ENCODE results near the gene RGS18.
"Not testable (repeated sequence)": the region's sequence is repeated elsewhere in the genome, so short reads cannot be mapped to it uniquely, and the experiment has no call there.

RGS18 gene

DNA sequence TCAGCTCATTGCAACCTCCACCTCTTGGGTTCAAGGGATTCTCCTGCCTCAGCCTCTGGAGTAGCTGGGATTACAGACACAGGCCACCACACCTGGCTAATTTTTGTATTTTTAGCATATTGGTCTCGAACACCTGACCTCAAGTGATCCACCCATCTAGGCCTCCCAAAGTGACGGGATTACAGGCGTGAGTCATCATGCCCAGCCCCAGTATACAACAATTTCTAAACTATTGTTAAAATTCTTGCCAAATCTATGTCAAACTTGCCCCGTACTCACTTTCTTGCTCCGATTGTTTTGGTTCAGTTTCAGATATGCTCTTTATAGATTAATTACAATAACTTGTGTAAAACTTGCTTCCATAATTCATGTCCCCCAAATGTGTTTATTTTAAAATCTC is 4.1 kb downstream of the RGS18 start:
- no peak for DNase-seq (ENCODE audit: low read depth, low spot score)
- H3K27ac ChIP-seq: no peak overlapping the region

DNA sequence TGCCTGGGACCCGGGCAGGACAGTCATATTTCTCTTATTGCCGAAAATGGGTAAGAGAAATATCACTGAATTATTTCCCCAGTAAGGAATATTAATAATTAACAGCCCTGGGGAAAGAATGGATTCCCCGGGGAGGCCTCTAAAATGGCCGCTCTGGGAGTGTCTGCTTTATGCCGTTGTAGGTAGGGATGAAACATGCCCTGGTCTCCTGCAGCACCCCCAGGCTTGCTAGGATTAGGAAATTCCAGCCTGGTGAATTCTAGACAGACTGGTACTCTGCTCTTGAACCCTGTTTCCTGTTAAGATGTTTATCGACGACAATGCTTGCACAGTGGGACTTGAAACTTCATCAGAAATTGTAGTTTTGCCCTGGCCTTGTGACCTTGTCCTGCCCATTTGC is 6.7 kb downstream of the RGS18 start:
- not testable (repeated sequence) for DNase-seq (ENCODE audit: low read depth, low spot score); H3K27ac ChIP-seq

DNA sequence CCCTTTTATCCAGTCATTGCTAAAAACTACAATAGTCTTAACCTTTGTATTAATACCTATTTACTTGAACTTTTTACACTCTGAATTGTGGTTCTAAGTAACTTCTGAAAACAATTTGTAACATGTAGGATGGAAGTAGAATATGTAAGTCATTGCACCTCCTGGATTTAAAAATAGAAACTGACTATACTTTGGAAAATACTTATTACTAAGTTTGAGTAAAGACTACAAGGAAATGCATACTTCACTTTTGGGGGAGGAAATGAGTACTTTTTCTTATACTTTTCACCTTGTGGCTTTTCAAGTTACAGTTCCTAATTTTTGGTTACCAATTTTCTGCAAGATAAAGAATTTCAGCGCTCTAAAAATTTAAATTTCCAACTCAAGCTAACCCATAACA is 8.7 kb downstream of the RGS18 start:
- H3K27ac ChIP-seq: no peak overlapping the region
- no peak for DNase-seq (ENCODE audit: low read depth, low spot score)

DNA sequence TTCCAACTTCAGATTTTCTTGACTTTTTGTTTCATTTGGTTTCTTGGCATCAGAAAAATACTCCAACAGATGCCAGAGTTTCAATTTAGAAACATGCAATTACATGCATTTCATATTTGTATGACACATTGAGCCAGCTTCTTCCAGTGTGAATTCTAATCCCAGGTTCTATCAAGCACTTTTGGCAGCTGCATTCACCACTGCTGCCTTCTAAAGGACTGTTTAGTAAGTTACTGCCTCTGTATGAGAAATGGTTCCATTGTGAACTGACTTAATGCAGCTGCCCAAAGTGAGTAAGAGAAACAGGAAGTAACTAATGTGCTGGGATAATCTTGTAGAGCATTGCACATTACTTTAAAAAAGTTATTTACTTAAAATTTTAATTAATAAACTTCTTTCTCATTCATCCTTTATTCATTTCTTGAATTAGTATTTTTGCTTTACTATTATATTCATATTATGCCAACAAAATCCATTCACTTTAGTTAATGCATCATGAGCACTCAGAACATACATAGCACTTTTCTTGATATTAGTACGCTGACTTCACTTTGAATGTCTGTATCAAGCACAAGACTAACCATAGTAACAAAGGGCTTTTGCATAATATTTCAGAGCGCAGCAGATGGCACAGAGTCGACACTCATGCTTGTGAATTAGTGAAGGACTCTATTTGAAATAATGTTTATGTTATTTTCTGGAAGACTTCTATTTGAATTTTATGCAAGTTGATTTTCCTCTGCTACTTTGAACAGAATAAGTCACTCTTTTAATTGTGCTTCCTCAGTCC is 9.8 kb downstream of the RGS18 start:
- H3K27ac ChIP-seq: no peak overlapping the region
- DNase-seq (ENCODE audit: low read depth, low spot score): no peak

DNA sequence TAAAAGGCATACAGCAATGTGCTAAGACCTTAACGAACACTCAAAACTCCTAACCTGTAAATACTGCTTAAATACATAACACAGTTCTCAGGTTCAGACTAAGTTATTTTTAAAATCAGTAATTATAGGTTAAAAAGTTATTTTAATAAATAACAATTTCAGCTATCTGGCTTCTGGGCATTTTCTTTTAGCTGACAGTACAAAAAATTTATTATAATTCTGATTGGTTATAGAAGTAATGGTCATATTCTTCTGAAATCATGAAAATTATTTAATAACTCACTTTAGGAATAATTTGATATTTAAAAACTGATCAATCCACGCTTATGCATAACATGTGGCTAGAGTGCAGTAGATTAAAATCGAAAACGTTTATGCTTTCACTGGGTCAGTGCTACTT is 10.7 kb downstream of the RGS18 start:
- no peak for DNase-seq (ENCODE audit: low read depth, low spot score)
- no peak overlapping the region for H3K27ac ChIP-seq

DNA sequence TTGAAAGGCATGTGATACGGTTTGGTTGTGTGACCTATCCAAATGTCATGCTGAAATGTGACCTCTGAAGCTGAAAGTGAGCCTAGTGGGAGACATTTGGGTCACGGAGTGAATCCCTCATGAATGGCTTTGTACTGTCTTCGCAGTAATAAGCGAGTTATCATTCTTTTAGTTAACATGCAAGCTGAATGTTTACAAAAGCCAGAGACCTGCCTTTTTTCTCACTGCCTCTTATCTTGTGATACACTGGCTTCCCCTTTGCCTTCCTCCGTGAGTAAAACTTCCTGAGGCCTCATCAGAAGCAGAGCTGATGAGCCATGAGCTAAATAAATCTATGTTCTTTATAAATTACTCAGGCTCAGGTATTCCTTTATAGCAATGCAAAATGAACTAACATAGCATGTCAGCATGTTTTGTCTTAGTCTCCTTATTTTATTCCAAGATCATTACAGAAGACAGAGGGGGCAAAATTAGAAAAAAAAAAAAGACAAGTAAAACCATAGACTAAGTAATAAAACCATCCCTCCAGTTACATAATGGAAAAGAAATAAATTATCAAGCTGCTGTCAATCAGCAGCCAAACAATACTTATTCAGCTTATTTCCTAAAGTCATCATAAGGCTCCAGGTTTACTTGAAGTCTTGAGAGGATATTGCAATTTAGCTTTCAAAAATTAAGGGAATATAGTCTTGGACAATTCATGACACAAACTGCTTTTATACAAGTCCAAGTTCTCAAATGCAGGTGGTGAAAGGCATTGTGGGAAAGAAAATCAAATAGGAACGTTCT is 12.1 kb downstream of the RGS18 start:
- no peak overlapping the region for H3K27ac ChIP-seq
- DNase-seq (ENCODE audit: low read depth, low spot score): no peak

DNA sequence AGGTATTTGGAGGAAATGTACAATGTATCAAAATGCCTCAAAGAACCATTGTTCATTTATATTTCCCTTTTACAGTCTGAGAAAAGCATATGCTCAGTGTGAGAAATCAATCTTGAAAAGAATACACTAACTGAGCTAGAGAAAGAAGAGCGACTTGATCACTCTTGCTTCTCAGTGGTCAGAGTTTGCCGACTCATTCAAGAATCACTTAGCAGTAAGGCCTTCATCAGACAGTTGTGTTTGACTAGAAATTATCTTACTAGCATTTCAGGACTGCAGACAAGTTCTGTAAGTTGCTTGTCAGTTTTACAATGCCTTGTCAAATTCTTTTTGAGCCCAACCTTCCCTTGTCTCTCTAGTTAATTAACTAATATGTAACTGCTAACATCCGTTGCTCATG is 12.9 kb downstream of the RGS18 start:
- H3K27ac ChIP-seq: no peak overlapping the region
- DNase-seq (ENCODE audit: low read depth, low spot score): no peak

DNA sequence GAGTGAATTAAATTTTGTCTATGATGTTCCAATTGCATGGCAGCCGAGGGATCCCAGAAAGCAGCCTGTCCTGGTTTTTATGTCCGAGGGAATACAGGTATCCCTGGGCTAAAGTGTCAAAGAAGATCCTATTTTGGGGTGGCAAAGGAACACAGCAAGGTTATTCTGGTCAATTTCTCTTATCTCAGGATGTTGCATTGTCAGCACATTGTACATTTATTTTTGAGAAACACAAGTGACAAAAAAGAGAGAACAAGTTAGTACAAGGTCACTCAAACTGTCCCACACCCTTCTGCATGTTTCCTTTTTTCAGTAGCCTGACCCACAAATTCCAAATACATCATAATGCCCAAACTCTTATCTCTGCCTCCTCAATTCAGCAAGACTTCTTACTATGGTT is 17.7 kb downstream of the RGS18 start:
- no peak overlapping the region for H3K27ac ChIP-seq
- DNase-seq (ENCODE audit: low read depth, low spot score): no peak

DNA sequence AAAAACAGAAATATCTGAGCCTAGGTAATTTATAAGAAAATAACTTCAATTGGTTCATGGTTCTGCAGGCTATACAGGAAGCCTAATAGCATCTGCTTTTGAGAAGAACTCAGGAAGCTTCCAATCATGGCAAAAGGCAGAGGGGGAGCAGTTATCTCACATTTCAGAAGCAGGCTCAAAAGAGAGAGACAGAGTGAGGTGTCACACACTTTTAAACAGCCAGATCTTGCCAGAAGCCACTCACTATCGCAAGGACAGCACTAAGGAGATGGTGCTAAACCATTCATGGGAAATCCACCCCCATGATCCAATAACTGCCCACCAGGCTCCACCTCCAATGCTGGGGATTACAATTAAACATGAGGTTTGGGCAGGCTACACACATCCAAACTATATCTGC is 25.5 kb downstream of the RGS18 start:
- no peak for DNase-seq (ENCODE audit: low read depth, low spot score)
- H3K27ac ChIP-seq: no peak overlapping the region

DNA sequence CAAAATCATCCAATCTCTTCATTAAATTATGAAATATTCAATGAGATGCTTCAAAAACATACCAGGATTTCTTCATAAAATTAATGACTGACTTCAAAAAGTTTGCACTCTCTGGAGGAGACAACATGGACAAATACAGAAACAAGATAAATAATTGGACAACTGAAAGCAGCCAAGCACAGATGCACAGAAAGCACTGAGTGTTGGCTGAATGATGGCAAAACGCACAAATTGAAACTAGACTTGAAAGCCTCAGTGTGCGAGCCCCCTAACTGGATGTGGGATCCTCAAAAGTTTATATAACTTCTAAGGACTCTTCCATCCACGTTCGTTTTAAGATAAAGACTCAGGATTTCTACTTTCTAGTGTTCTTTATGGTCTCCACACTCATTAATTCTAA is 27.9 kb downstream of the RGS18 start:
- no peak for DNase-seq (ENCODE audit: low read depth, low spot score)

DNA sequence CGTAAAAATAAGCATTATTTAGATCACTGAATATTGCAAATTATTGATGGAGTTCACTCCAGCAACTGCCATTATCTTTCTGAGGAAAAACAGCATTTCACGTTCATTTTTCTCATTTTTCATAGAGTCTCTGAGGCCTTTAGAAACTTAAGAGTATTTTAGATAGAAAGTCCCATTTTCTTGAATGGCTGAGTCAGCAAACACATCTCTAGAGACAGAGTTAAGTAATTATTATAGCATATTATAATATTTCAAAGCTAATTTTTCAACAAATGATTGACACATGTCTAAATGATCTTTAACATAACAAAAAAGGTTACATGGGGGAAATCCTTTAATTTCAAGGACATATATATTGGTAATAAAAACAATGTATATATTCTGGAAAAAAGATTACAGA is 31.8 kb downstream of the RGS18 start:
- DNase-seq (ENCODE audit: low read depth, low spot score): no peak
- no peak overlapping the region for H3K27ac ChIP-seq

More for the DNA sequence above, 27.9 kb downstream of the RGS18 start:
- H3K27ac ChIP-seq: no peak overlapping the region

DNA sequence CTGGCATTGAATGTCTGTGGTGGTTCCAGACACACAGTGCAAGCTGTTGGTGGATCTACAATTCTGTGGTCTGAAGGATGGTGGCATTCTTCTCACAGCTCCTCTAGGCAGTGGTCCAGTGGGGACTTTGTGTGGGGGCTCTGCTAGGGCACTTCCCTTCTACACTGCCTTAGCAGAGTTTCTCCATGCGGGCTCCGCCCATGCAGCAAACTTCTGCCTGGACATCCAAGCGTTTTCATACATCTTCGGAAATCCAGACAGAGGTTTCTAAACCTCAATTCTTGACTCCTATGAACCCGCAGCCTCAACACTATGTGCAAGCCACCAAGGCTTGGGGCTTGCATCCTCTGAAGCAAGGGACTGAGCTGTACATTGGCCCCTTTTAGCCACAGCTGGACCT is 43.0 kb downstream of the RGS18 start:
- no peak for DNase-seq (ENCODE audit: low read depth, low spot score)
- no peak overlapping the region for H3K27ac ChIP-seq

DNA sequence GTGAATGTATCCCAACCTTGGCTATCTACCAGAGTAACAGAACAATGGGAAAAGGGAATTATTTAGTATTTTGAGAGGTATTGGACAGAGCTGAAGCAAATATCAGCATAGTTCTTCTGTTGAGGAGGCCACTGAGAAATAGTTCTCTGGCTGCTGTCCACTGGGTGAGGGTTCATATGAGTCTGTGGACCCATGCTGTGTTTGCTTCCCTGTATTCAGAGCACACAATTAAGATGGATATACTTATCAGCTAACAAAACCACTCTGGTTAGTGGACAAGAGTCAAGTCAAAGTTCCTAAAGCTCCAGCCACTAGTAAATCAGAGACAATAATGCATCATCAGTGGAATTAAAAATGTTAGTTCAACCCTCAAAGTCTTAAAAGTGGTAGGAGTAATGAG is 66.1 kb downstream of the RGS18 start:
- H3K27ac ChIP-seq: no peak overlapping the region
- no peak for DNase-seq (ENCODE audit: low read depth, low spot score)

DNA sequence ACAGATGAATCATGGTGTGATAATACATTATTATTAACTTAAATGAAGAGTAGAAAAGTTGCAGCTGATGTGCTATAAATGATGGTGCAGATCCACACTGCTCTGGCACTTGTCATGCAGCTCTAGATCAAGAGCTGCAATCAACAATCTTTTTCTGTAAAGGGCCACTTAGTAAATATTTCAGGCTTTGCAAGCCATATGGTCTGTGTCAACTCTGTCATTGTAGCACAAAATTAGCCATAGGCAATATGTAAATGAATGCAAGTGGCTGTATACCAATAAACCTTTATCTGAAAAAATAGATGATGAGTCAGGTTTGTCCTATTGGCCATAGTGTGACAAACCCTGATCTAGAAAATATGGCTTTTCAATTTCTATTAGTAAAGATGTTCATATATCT is 66.6 kb downstream of the RGS18 start:
- DNase-seq (ENCODE audit: low read depth, low spot score): no peak
- no peak overlapping the region for H3K27ac ChIP-seq

DNA sequence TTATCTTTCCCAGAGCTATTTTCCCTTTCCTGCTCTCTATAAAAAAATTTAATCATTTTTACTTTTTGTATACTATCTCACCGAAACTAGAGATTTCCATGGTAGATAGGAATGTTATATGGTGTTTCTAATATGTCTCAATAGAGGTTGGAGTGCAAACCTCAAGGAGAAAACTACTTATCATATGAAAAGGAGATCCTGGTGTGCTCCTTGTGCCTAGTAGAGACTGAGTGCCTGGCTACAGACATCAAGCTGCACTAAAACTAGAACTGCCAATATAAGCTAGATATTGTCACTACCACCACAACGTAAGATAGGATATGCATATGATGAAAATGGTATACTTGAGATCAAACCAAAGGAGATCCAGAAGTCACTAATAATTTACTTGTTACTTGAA is 67.0 kb downstream of the RGS18 start:
- DNase-seq (ENCODE audit: low read depth, low spot score): no peak

DNA sequence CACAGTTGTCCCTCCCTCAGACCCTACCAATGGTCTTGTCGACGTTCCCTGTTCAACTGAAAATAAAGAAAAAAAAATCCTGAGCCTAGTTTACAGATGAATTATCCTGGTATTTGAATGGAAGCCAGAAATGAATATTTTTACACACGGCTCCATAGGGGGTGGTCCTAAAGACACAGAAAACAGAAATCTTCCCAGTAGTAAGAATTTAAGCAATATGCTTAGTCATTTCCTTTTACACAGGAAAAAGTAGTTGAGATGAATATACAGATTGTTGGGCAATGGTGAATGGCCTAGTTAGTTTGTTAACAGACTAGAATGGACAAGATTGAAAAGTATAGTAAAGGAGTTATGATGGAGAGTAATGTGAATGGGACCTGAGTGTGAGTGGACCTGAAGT is 67.4 kb downstream of the RGS18 start:
- no peak overlapping the region for H3K27ac ChIP-seq
- no peak for DNase-seq (ENCODE audit: low read depth, low spot score)

More for the DNA sequence above, 67.0 kb downstream of the RGS18 start:
- no peak overlapping the region for H3K27ac ChIP-seq

DNA sequence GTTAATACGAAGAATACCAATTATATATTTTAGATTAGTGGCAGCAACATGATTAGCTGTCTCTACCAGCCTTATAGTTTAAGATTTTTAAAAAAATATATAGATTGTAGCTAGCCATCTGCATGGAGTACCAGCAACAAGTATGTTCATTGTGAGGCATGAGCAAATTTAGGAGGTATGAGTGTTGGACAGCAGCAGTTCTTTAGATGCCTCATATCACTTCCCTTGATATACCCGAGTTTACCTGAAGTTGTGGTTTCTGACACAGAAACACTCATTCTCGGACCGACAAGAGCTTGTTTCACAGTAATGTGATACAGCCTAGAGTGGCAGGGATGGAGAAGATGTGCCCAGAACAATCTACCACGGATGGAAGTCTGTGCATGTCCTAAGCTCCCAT is 69.1 kb downstream of the RGS18 start:
- no peak for DNase-seq (ENCODE audit: low read depth, low spot score)
- H3K27ac ChIP-seq: no peak overlapping the region

DNA sequence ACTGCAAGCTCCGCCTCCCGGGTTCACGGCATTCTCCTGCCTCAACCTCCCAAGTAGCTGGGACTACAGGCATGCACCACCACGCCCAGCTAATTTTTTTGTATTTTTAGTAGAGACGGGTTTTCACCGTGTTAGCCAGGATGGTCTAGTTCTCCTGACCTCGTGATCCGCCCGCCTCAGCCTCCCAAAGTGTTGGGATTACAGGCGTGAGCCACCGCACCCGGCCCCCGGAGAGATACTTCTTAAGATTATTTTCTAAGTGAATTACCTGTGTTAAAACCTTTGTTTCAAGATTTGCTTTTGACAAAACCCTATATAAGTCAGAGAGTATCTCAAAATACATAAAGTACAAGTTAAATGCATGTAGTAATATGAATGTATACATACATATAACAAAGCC is 69.7 kb downstream of the RGS18 start:
- not testable (repeated sequence) for H3K27ac ChIP-seq; DNase-seq (ENCODE audit: low read depth, low spot score)

DNA sequence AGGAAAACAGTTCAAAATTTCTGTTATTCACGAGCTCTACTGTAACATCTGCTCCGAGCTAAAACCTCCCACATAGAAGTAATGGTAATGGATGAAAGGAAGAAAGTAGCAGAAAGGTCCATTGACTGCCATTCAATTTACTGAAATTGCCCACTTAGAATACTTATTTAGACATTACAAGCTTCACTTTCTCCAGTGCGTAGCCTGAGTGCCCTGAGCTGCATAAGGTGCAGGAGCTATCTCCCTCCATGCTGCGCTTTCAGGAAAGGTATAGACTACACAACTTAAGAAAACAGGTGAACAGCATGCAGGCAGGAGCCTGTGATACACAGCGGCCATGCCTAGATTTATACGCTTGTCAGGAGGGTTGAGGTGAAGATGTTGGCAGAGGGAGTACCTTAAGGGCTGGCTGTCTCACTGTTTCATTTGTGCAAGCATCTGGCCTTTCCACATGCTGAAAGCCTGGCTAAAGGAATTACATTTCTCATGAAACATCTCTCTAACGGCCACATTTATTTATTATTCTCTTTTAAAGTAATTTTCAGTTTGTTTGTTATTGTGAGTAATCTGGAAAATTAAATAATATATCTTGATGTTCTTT is 74.7 kb downstream of the RGS18 start:
- no peak for DNase-seq (ENCODE audit: low read depth, low spot score)
- no peak overlapping the region for H3K27ac ChIP-seq

DNA sequence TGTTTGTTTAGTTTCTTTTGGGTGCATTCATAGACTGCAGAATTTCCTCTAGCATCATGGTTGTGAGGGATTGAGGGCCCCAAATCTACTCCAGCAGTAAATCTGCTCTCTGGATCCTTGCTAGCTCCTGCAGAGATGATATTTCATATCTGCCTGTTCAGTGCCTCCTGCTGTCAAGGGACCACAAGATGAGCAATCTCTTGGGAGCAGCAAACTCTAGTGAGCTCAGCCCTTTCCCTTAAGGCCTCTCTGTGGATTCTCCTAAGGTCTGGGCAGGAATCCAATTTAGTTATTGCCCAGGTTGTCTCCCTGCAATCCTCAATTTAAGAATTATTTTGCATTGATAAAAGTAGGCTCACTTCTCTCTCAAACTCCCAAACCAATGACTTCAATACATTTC is 76.9 kb downstream of the RGS18 start:
- no peak for DNase-seq (ENCODE audit: low read depth, low spot score)
- H3K27ac ChIP-seq: no peak overlapping the region

All from epithelial cell of prostate (primary cell).